ENCODE measurements around the gene SC5D.
A peak's percentile ranks its signal among the peaks of the same experiment; 100 is the strongest.

Gene SC5D
- 12.8 to 25.1 (median 23.0) reads per million in 4 donors for total RNA-seq

GRCh38 chr11:121292495-121293287 lies at the start of gene SC5D:
SC5D (plus strand) TSS chr11:121292771; CDS start chr11:121303376, 10,605 bp downstream.
- peak; percentile 93 to 97 (median 94) for DNase-seq

GRCh38 chr11:121244884-121245283 lies 47.7 kb upstream of the SC5D start:
- no peak for DNase-seq

GRCh38 chr11:121246021-121246768 lies 46.4 kb upstream of the SC5D start:
- no peak for DNase-seq

GRCh38 chr11:121246769-121247035 lies 45.9 kb upstream of the SC5D start:
- no peak for DNase-seq

GRCh38 chr11:121248496-121248895 lies 44.1 kb upstream of the SC5D start:
- no peak for DNase-seq

- DNase-seq = peak in 1 of 5 donors; percentile 40
These were observed 43.4 kb upstream of the SC5D start for GRCh38 chr11:121249039-121249663.

- DNase-seq = no peak
These were observed 41.7 kb upstream of the SC5D start for GRCh38 chr11:121250843-121251242.

- DNase-seq = no peak
These were observed 38.6 kb upstream of the SC5D start for GRCh38 chr11:121253951-121254350.

GRCh38 chr11:121254756-121255155 lies 37.8 kb upstream of the SC5D start:
- DNase-seq = no peak

GRCh38 chr11:121255473-121256125 lies 37.0 kb upstream of the SC5D start:
- DNase-seq = no peak

- DNase-seq = no peak
These were observed 35.3 kb upstream of the SC5D start for GRCh38 chr11:121257289-121257688.

GRCh38 chr11:121257976-121258375 lies 34.6 kb upstream of the SC5D start:
- DNase-seq = no peak

GRCh38 chr11:121265586-121265985 lies 27.0 kb upstream of the SC5D start:
- DNase-seq = no peak

GRCh38 chr11:121268581-121268980 lies 24.0 kb upstream of the SC5D start:
- DNase-seq = no peak

- DNase-seq = no peak
These were observed 22.4 kb upstream of the SC5D start for GRCh38 chr11:121270001-121270678.

- DNase-seq = no peak
These were observed 18.1 kb upstream of the SC5D start for GRCh38 chr11:121274332-121274991.

GRCh38 chr11:121281698-121282097 lies 10.9 kb upstream of the SC5D start:
- DNase-seq = no peak

- DNase-seq = no peak
These were observed 10.2 kb upstream of the SC5D start for GRCh38 chr11:121282386-121282785.

GRCh38 chr11:121282886-121283502 lies 9.6 kb upstream of the SC5D start:
- no peak for DNase-seq

- DNase-seq = no peak
These were observed 1.3 kb upstream of the SC5D start for GRCh38 chr11:121291319-121291718.

- DNase-seq = no peak
These were observed 576 bp upstream of the SC5D start for GRCh38 chr11:121291896-121292494.
